Spinal cord (tissue), 10 donors: ENCODE data around the gene AEN. TPM values are rescaled to one million over a fixed set of nuclear protein-coding genes. Genes with fewer than 3 reads are reported as not detected.

Experiments
- DNase-seq, 6 donors: peaks; one replicate each; pipeline versions ENCODE4 v3.0.0 to v3.0.0-alpha.2; 2013 to 2015; ENCODE audit warnings: low spot score in 6 of 6, low read depth in 4 of 6
- H3K27ac ChIP-seq: one replicate; pipeline ENCODE4 v1.5.1; 2013; ENCODE audit warnings: low read depth, low read length, control low read depth
- H3K27me3 ChIP-seq: one replicate; pipeline ENCODE4 v1.6.1; 2013; ENCODE audit warnings: low read length; ENCODE audit not compliant: control insufficient read depth, insufficient read depth
- H3K36me3 ChIP-seq: one replicate; pipeline ENCODE4 v1.6.1; 2013; ENCODE audit warnings: low read length; ENCODE audit not compliant: control insufficient read depth, insufficient read depth
- H3K4me1 ChIP-seq: one replicate; pipeline ENCODE4 v1.6.1; 2013; ENCODE audit warnings: low read length; ENCODE audit not compliant: control insufficient read depth, insufficient read depth
- H3K4me3 ChIP-seq: one replicate; pipeline ENCODE4 v1.5.1; 2013; ENCODE audit warnings: low read depth, low read length, control low read depth
- H3K9me3 ChIP-seq: one replicate; pipeline ENCODE4 v1.6.1; 2013; ENCODE audit warnings: low read length; ENCODE audit not compliant: control insufficient read depth, insufficient read depth
- WGBS: methylation state at CpG from one replicate; pipeline ENCODE4 v1.1.5; 2013; ENCODE audit warnings: missing lambda C conversion rate; ENCODE audit not compliant: insufficient coverage; 5-methylcytosine and 5-hydroxymethylcytosine counted together
- polyA plus RNA-seq, 2 donors: library from polyadenylated mRNA; unstranded; fragments of 120-200 nt; gene quantifications; one replicate each; pipeline ENCODE4 v1.2.1, GENCODE V29; 2013; ENCODE audit not compliant: insufficient read length in 2 of 2
- total RNA-seq, 2 donors: library from RNA; depleted of rRNA in 1 of 2; stranded (reverse); fragments of 120-200 nt in 1 of 2; fragments of >200 nt in 1 of 2; gene quantifications; one replicate each; pipeline versions ENCODE4 v1.2.3 to v1.2.4, GENCODE V29; 2013 to 2014
- donor health status: healthy.

The AEN gene
- total and polyA plus RNA-seq, 4 donors = 7.0 to 10.1 (median 7.8) TPM

- Histone ChIP-seq H3K36me3 (no peaks in the 10 kb centered on the region), H3K4me1 (peaks cover 42% of the 10 kb centered on the region), H3K4me3 (no peak overlapping the region), H3K27me3 (no peaks in the 10 kb centered on the region), H3K27ac (no peak overlapping the region), H3K9me3 (no peaks in the 10 kb centered on the region)
- WGBS = 95% methylated on average over 18 of the region's 18 CpGs
- no peak for DNase-seq
These were observed 33.4 kb downstream of the AEN start for GRCh38 chr15:88654430-88655102.

DNA sequence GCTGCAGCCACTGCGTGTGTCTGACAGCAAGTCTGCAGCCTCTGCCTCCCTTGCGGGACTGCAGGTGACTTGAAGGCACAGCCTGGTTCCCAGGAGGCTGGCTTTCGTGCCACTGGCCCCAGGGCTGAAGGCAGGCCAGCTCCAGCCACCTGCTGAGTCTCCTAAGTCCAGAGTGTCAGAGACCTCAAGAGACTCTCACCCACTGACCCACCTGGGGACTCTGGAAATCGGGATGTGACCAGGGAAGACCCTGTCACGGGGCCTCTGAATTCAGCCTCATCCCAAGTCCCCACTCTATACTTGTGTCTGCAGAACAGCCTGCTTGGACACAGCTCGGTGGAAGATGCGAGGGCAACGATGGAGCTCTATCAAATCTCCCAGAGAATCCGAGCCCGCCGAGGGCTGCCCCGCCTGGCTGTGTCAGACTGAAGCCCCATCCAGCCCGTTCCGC is 34.0 kb downstream of the AEN start:
- WGBS = 84% methylated on average over 13 of the region's 14 CpGs
- Histone ChIP-seq H3K4me3 (no peak overlapping the region), H3K9me3 (no peaks in the 10 kb centered on the region), H3K27ac (no peak overlapping the region), H3K27me3 (no peaks in the 10 kb centered on the region), H3K4me1 (peaks cover 42% of the 10 kb centered on the region), H3K36me3 (no peaks in the 10 kb centered on the region)
- DNase-seq = no peak

DNA sequence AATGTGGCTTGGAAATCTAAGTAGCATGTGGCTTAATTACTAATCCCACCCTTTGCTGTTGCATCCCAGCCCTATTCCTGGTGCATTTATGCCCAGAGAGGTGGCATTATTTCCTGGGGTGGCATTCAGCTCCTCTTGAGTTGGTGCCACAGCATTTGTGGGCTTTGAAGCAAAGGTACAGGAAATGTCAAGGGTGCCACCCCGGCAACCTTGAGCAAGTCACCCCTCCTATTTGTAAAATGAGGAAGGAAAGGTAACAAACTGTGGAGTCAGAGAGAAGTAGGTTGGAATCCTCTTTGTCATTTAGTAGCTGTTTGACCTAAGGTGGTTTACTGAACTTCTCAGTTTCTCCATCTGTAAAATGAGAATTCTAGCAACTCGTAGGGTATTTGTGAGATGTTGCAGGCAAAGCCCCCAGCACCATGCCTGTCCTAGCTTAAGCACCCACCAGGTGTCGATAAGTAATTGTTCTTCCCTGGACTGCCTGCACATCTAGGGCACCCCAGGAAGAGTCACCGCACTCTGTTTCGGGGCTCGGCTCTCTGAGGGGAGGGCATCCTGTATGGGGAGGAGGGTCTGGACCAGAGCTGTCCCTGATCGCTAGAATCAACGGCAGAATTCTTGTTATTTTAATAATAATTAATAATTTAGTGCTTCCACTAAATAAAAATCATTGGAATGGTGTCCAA is 34.8 kb downstream of the AEN start:
- Histone ChIP-seq H3K9me3 (no peaks in the 10 kb centered on the region), H3K4me3 (no peak overlapping the region), H3K27me3 (no peaks in the 10 kb centered on the region), H3K4me1 (peaks cover 36% of the 10 kb centered on the region), H3K27ac (no peak overlapping the region), H3K36me3 (no peaks in the 10 kb centered on the region)
- WGBS = 80% methylated on average over 2 of the region's 8 CpGs
- DNase-seq = no peak

DNA sequence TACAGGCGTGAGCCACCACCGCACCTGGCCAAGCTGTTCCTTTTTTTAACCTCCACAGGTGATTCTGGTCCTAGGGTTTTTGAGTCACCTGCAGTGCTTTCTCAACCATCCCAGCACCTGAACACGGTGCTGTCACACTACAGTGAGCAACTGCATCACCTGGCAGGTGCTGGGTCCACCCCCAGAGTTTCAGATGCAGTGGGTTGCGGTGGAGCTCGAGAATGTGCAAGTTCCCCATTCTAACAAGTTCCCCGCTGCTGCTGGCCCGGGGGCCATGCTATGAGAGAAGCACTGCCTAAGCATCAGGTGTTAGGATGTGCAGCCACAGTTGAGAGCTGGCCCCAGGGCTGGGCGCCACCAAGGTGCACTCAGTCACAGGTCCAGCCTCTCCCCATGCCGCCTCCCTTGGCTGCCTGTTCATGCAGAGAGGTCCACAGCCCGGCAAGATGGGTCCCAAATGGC is 35.7 kb downstream of the AEN start:
- DNase-seq = no peak
- Histone ChIP-seq H3K36me3 (no peaks in the 10 kb centered on the region), H3K9me3 (no peaks in the 10 kb centered on the region), H3K27me3 (no peaks in the 10 kb centered on the region), H3K27ac (no peak overlapping the region), H3K4me3 (no peak overlapping the region), H3K4me1 (peaks cover 36% of the 10 kb centered on the region)
- WGBS = 90% methylated on average over 10 of the region's 10 CpGs

DNA sequence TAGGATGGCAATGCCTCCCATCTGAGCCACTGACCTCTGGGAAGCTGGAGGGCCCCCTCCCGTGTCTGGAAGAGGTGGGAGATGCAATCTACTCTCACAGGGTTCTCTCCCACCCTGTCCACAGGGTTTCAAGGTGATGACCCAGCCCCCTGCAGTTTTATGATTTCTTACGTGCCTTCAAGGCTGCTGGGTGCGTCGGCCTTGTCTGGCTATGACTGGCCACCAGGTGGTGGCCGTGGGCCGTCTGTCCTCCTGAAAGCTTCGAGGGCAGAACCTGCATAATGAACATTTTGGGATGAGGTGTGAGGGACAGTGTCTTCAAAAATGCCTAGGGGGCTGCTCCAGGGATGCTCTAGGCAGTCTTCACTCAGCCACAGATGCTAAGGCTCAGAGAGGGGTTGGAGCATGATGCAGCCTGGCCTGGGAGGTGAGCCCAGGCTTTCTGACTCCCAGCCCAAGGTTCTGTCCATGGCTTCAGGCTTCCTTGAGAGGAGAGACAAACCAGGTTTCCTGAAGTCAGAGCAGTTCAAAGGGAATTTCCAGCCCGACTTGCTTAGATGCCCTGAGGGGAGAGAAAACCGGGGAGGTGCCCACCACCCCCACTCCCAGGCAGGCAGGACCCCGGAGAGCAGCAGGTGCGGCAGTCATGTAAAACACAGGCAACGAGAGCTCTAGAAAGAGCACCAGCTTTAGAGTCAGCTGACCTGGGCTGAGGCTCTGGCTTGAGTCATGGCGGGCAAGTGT is 36.4 kb downstream of the AEN start:
- Histone ChIP-seq H3K27me3 (no peaks in the 10 kb centered on the region), H3K4me3 (no peak overlapping the region), H3K36me3 (no peaks in the 10 kb centered on the region), H3K27ac (no peak overlapping the region), H3K4me1 (peaks cover 36% of the 10 kb centered on the region), H3K9me3 (no peaks in the 10 kb centered on the region)
- WGBS = 45% methylated on average over 8 of the region's 13 CpGs
- DNase-seq = peak in 5 of 6 donors; percentile 23 to 81 (median 39)

DNA sequence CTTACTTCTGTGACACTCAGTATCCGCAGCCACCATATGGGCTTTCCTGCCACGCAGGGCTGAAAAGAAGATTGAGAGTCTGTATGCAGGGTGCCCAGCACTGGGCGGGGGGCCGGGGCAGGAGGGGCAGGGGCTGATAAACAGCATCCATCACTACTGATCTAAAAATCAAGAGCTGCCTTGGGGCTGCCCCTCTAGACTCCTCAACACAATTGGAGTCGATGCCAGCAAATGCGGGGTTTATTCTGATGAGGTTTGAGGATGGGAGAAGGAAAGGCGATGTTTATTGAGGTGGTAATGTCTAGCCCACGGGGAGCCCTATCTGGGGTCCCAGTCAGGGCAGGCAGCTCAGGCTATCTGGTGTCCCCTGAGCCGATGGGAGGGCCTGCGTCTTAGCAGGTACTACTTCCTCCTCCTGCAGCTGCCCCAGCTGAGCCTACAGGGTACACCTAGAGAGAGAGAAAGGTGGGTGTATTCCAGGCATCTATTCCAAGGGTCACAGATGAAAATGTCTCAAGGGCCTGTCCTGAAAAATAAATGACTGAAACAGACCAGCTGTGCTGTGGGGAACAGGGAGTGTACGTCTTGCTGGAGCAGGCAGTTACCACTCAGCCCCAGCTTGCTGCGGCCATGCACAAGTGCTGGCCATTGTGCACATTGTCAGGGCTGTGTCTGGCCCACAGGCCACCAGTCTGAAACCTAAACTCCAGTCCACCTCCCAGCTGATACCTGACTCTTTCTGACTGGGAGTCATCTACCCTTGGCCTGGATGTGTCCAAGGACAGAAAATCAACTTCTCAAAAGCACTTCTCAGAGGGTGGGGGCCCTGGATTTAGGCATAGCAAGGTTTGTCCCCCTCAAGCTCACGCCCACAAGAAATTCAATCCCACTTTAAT is 37.2 kb downstream of the AEN start:
- WGBS = 79% methylated on average over 8 of the region's 13 CpGs
- H3K27me3 ChIP-seq = no peaks in the 10 kb centered on the region
- no peak overlapping the region for H3K4me3 ChIP-seq
- H3K9me3 ChIP-seq = no peaks in the 10 kb centered on the region
- no peaks in the 10 kb centered on the region for H3K36me3 ChIP-seq
- H3K4me1 ChIP-seq = peaks cover 29% of the 10 kb centered on the region
- no peak overlapping the region for H3K27ac ChIP-seq
- no peak for DNase-seq

GRCh38 chr15:88658972-88659931 is 38.1 kb downstream of the AEN start:
- H3K4me1 ChIP-seq = peaks cover 28% of the 10 kb centered on the region
- H3K27ac ChIP-seq = no peak overlapping the region
- 64% methylated on average over 13 of the region's 18 CpGs for WGBS
- H3K4me3 ChIP-seq = no peak overlapping the region
- H3K27me3 ChIP-seq = no peaks in the 10 kb centered on the region
- no peaks in the 10 kb centered on the region for H3K36me3 ChIP-seq
- no peaks in the 10 kb centered on the region for H3K9me3 ChIP-seq
- DNase-seq = peak in 1 of 6 donors; percentile 47

GRCh38 chr15:88661041-88661700 is 40.0 kb downstream of the AEN start:
- no peak for DNase-seq
- Histone ChIP-seq H3K4me3 (no peak overlapping the region), H3K4me1 (peaks cover 28% of the 10 kb centered on the region), H3K27ac (no peak overlapping the region), H3K27me3 (no peaks in the 10 kb centered on the region), H3K9me3 (no peaks in the 10 kb centered on the region), H3K36me3 (no peaks in the 10 kb centered on the region)
